ENCODE results near the gene KRT80. TPM values are rescaled to one million over a fixed set of nuclear protein-coding genes. Genes with fewer than 3 reads are reported as not detected.

The KRT80 gene
- total and polyA plus RNA-seq, 2 of the 13 experiments (the other 11 are each of a cell fraction or from before 2014, with no cell fraction given): 0.27 to 0.53 TPM

- no peaks in the 10 kb centered on the region for H3K9me3 ChIP-seq (ENCODE audit: low read length)
- in situ Hi-C loops (cut with HindIII; ENCODE audit: extremely low pct_ligation_motif_present, low pct_unique_long_range_greater_than_20kb) (loop anchor here (25.0 kb wide), 2 partner anchors 395 to 845 kb away; no protein-coding TSS in a partner anchor), intact Hi-C loops (cut with micrococcal nuclease; ENCODE audit: unreplicated experiment) (no loop called here)
- no peaks in the 10 kb centered on the region for H3K79me2 ChIP-seq (ENCODE audit: insufficient read depth, low read length)
- no peak overlapping the region for H3K4me2 ChIP-seq (ENCODE audit: low read depth, low read length)
- no peak overlapping the region for H3K9ac ChIP-seq (ENCODE audit: insufficient read depth, low read depth, low read length)
- no peak overlapping the region for H3K4me3 ChIP-seq (replicated peaks in 1 of 3; ENCODE audit: insufficient read depth in 1 of 3, low read depth in 2 of 3, low read length in 3 of 3)
- ATAC-seq (no peak), DNase-seq (ENCODE audit: low spot score) (no peak), FAIRE-seq (no peak)
- TF ChIP-seq FOXK2 (IDR thresholded peaks at IDR 0.05): no peak
- TF ChIP-seq SP4 (CRISPR knock-in tag; IDR thresholded peaks at IDR 0.05): no peak
- TF ChIP-seq, protein P1, sequence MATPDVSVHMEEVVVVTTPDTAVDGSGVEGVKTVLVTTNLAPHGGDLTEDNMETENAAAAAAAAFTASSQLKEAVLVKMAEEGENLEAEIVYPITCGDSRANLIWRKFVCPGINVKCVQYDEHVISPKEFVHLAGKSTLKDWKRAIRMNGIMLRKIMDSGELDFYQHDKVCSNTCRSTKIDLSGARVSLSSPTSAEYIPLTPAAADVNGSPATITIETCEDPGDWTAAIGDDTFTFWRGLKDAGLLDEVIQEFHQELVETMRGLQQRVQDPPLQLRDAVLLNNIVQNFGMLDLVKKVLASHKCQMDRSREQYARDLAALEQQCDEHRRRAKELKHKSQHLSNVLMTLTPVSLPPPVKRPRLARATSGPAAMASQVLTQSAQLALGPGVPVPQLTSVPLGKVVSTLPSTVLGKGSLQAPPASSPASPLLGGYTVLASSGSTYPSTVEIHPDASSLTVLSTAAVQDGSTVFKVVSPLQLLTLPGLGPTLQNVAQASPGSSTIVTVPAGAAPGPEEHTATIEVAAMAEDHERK (CRISPR knock-in tag; IDR thresholded peaks at IDR 0.05; ENCODE audit: low read depth): no peak
- no peak for TF ChIP-seq ZBTB46 (CRISPR knock-in tag; IDR thresholded peaks at IDR 0.05; ENCODE audit: borderline replicate concordance)
- no peak for TF ChIP-seq TRAFD1 (CRISPR knock-in tag; IDR thresholded peaks at IDR 0.05; ENCODE audit: borderline replicate concordance)
- TF ChIP-seq NFIC (IDR thresholded peaks at IDR 0.05; ENCODE audit: low read length): no peak
- no peak for TF ChIP-seq MBNL3 (CRISPR knock-in tag; conservative IDR thresholded peaks at IDR 0.05)
- no peak for TF ChIP-seq ADNP (CRISPR knock-in tag; IDR thresholded peaks at IDR 0.05)
- no peak for TF ChIP-seq PHF5A (CRISPR knock-in tag; IDR thresholded peaks at IDR 0.05; ENCODE audit: low read depth, unreplicated experiment)
- TF ChIP-seq KDM2A (CRISPR knock-in tag; IDR thresholded peaks at IDR 0.05; ENCODE audit: borderline replicate concordance, low read depth): no peak
- no peak for TF ChIP-seq ZSCAN31 (CRISPR knock-in tag; IDR thresholded peaks at IDR 0.05; ENCODE audit: low read depth)
- no peak for TF ChIP-seq HNRNPK (IDR thresholded peaks at IDR 0.05; ENCODE audit: low read depth, low read length, poor library complexity, severe bottlenecking)
- TF ChIP-seq HDAC6 (IDR thresholded peaks at IDR 0.05; ENCODE audit: low read depth, low read length): no peak
- TF ChIP-seq HDAC1 (CRISPR knock-in tag; IDR thresholded peaks at IDR 0.05): no peak
- no peak for TF ChIP-seq ZNF605 (CRISPR knock-in tag; IDR thresholded peaks at IDR 0.05)
- no peak for TF ChIP-seq ZNF230 (CRISPR knock-in tag; IDR thresholded peaks at IDR 0.05)
- CTCF ChIA-PET (ENCODE audit: low intra/inter-chr PET ratio, low total read pairs): no interaction called here
- no peaks in the 10 kb centered on the region for H3K36me3 ChIP-seq (replicated peaks in 1 of 2; ENCODE audit: control insufficient read depth in 1 of 2, insufficient read depth in 2 of 2, low read length in 2 of 2)
- H3K27ac ChIP-seq (ENCODE audit: extremely low read length, insufficient read depth, low read length): no peak overlapping the region
- WGBS (ENCODE audit: low lambda C conversion rate): no CpG with 5 or more reads among the region's 5 CpGs
- H3K4me1 ChIP-seq (ENCODE audit: insufficient read depth, low read length): peaks cover 2% of the 10 kb centered on the region; the same call in 1 of the 2 replicates
- peaks cover 2 to 29% of the 10 kb centered on the region in 2 experiments; a peak in 3 of 5 replicates for H3K27me3 ChIP-seq (ENCODE audit: control insufficient read depth in 1 of 2, insufficient read depth in 2 of 2, low read length in 2 of 2)
- no TSS peak for BruUV-seq (replicated peaks)
- POLR2A ChIA-PET: no interaction called here
- H2AFZ ChIP-seq (ENCODE audit: low read length): no peak overlapping the region
- no peaks in the 10 kb centered on the region for H4K20me1 ChIP-seq (ENCODE audit: insufficient read depth, low read length)
Observed at GRCh38 chr12:52142431-52142830, 49.4 kb downstream of the KRT80 start.
